Kasumi-1 (cell line): Measurements from ENCODE around the gene PUS3.
"Not testable (repeated sequence)": the region's sequence is repeated elsewhere in the genome, so short reads cannot be mapped to it uniquely, and the experiment has no call there.

ENCODE experiments used
- DNase-seq, 2 experiments: peaks; one replicate each; lab custom pipeline; 2025; lab: John Stamatoyannopoulos, UW

Gene PUS3

DNA sequence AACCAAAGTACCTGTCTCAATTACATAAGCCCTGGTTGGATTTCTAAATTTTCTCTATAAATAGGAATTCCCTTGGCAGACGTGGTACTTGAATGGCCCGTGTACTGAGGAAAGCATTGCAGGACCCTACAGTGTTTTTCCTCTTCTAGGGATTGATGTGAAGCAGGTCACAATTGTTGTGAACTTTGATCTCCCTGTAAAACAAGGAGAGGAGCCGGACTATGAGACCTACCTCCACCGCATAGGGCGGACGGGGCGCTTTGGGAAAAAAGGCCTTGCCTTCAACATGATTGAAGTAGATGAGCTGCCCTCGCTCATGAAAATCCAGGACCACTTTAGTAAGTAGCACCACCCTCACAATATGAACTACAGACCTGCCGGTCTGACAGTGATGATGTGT, 18.0 kb upstream of the PUS3 start:
- DNase-seq = no peak

DNA sequence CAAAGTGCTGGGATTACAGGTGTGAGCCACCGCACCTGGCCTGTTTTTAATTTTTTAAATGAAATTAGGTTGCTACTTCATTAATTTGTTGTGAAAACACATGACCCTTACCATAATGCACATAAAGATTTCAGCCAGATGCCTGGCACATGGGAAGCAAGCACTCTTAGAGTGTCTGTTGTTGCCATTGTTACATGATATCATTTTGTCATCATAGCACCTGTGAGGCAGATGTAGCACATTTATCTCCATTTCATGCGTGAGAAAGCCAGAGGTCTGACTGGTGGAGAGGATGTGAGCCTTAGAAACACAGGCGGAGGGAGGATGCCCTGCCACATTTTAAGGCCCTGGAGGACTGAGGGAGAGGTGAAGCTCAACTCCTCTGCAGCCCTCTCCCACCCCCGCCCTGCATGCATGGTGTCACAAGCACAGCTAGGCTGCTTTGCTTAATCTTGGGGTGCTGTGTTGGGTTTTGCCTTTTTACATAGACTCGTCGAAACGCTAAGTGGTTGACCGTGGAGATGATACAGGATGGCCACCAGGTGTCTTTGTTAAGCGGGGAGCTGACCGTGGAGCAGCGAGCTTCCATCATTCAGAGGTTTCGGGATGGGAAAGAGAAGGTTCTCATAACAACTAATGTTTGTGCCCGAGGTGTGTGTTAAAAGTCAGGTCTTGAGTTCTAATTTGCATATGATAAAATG, 15.3 kb upstream of the PUS3 start:
- no peak for DNase-seq

GRCh38 chr11:125916683-125917347, 13.8 kb upstream of the PUS3 start:
- no peak for DNase-seq

- not testable (repeated sequence) for DNase-seq
These were observed 11.6 kb upstream of the PUS3 start for GRCh38 chr11:125914601-125915000.

DNA sequence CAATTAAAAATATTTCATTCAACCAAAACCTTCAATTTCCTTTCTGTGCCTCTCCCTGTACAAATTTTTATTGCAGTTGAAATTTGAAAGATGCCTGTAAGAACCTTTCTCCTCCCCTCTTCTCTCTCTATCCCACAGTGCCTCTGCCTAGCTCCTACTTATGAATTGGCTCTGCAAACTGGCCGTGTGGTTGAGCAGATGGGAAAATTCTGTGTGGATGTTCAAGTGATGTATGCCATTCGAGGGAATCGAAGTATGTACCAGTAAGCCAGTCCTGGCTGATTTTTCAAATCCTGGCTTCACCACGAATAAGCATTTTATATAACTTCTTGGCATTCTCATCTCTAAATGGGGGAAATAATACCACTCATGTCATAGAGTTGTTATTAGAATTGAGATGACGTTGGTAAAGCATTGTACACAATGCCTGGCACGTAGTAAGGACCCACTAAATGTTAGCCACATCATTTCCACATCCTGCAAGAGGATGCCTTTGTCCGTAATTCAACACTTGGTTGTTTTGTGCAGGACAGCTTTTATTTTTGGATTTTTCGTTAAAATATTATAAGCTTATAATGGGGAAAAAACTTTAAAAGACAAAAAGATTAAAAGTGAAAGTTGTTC, 7.3 kb upstream of the PUS3 start:
- DNase-seq = no peak

GRCh38 chr11:125904678-125905077, 1.7 kb upstream of the PUS3 start:
- no peak for DNase-seq

- DNase-seq = no peak
These were observed 979 bp upstream of the PUS3 start, which contains the start of gene DDX25 for GRCh38 chr11:125903711-125904659. TSS of gene DDX25 (plus strand) at chr11:125904508. CDS start at chr11:125904518, 10 bp downstream.

DNA sequence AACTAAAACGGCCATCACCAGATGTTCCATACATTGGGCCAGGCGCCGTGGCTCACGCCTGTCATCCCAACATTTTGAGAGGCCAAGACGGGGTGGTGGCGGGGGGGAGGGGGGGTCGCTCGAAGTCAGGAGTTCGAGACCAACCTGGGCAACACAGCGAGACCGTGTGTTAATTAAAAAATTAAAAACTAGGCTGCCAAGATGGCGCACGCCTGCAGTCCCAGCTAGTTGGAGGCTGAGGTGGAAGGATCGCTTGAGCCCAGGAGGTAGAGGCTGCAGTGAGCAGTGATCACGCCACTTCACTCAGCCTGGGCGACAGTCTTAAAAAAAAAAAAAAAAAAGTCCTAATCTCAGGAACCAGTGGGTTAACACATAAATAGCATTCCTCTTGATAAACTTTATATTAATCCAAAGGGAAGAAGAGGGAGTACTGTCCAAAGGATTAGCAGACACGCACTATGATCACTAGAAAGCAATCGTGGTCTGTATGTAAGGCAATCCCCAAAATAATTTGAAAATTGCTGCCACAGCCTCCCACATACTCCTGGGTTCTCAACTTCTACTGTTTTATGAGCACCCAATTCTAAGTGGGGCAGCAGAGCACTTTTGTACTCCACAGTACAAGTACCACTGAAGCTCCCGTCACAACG, 604 bp downstream of the PUS3 start:
- no peak for DNase-seq

GRCh38 chr11:125901872-125902271, 1.1 kb downstream of the PUS3 start:
- DNase-seq = no peak

DNA sequence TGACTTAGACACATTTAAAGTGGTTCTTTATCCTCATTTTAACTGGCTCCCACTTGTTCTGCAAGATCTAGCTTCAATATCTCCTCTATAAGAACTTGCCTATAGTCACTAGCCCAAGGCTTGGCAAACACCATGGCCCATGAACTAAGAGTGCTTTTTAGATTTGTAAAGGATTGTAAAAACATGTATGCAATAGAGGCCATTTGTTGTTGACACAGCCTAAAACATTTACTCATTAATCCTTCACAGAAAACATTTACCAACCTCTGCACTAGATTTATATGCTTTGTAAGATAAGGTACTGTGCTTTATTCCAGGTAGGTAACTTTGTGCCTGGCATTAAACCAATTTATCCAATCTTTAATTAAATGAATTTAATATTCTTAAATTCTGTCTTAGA, 10.0 kb downstream of the PUS3 start:
- no peak for DNase-seq

GRCh38 chr11:125892071-125892470, 10.9 kb downstream of the PUS3 start:
- no peak for DNase-seq

- DNase-seq = no peak
These were observed 12.4 kb downstream of the PUS3 start for GRCh38 chr11:125890447-125891100.

GRCh38 chr11:125887373-125888324, 15.4 kb downstream of the PUS3 start, which contains the start of gene HYLS1:
TSS of gene HYLS1 (plus strand) at chr11:125887668. CDS start at chr11:125899369, 11,701 bp downstream.
- DNase-seq = peak; percentile 94 to 97

- peak; percentile 71 to 77 for DNase-seq
These were observed 16.0 kb downstream of the PUS3 start for GRCh38 chr11:125886997-125887372.

GRCh38 chr11:125883375-125883774, 19.6 kb downstream of the PUS3 start:
- no peak for DNase-seq

GRCh38 chr11:125881291-125881690, 21.7 kb downstream of the PUS3 start:
- no peak for DNase-seq

DNA sequence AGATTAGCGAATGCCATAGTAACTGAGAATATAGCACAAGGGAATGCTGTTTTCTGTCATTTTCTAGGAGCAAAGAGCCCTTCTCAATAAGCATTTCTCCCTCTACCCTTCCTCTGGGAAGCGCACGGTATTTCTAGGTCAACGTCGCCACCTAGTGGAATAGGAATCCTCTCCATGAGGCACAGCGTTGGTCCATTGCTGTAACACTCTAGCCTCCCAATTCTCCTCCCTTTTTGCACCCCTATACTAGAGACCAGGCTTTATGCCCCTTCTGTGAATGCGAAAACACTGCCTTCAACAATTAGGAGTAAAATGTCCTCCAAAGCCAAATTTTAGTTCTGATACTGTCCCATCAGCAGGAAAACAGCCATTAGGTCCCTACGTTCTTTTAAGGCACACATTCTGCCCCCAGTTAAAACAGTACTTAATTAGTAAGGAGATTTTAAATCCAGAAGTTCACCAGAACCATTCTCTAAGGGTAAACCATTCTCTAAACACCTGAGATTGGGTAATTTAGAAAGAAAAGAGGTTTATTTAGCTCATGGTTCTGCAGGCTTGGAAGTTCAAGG, 28.4 kb downstream of the PUS3 start:
- DNase-seq = peak; percentile 80 to 83

DNA sequence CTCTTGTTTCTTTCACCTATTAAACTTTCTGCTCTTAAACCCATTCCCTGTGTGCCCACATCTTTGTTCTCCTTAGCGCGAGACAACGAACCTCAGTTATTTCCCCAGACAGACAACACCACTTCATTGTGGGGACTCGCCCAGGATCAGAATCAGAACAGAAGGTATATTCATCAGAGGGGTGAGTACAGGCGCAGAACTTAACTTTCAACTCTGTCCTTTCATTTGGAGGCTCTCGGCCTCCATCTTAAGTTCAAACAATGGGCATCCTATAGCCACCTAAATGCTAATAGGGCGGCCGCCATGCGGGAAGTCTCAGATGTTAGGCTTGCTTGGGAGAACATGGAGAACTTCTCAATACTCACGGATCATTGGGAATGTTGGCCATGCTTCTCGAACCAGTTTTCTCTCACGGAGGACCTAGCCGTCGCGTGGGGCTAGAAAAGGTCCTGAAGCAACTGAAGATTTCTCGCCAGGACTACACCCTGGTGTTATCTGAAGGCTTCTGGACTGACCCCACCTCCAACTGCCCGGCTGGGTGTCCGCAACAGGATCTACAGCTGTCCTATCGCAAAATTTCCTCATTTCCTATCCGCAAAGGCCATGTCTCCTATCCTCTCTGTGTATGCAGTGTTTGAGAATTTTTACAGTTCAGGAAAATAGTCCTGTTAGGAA, 29.0 kb downstream of the PUS3 start:
- DNase-seq = no peak

- peak; percentile 9 to 12 for DNase-seq
These were observed 30.9 kb downstream of the PUS3 start for GRCh38 chr11:125872138-125872491.
